Mucosa of rectum (tissue), 2 donors: ENCODE data around the gene DNAJC1.
A peak's percentile ranks its signal among the peaks of the same experiment; 100 is the strongest.
"Not testable (repeated sequence)": the region's sequence is repeated elsewhere in the genome, so short reads cannot be mapped to it uniquely, and the experiment has no call there.

Experiments used
- H3K27ac ChIP-seq, 2 donors: one replicate each; pipeline ENCODE4 v1.7.0; 2013; ENCODE audit warnings: inconsistent platforms in 2 of 2, low read depth in 2 of 2, low read length in 2 of 2
- H3K27me3 ChIP-seq, 2 donors: one replicate each; pipeline ENCODE4 v1.7.0; 2013; ENCODE audit warnings: low read length in 2 of 2; ENCODE audit not compliant: control insufficient read depth in 2 of 2, insufficient read depth in 2 of 2
- H3K36me3 ChIP-seq, 2 donors: one replicate each; pipeline ENCODE4 v1.7.0; 2013; ENCODE audit warnings: low read length in 2 of 2; ENCODE audit not compliant: control insufficient read depth in 2 of 2, insufficient read depth in 2 of 2
- H3K4me1 ChIP-seq, 2 donors: one replicate each; pipeline ENCODE4 v1.7.0; 2013; ENCODE audit warnings: low read length in 2 of 2, mild to moderate bottlenecking in 1 of 2; ENCODE audit not compliant: control insufficient read depth in 2 of 2, insufficient read depth in 2 of 2
- H3K4me3 ChIP-seq, 2 donors: one replicate each; pipeline ENCODE4 v1.7.0; 2013; ENCODE audit warnings: low read length in 2 of 2
- H3K9ac ChIP-seq, 2 donors: one replicate each; pipeline ENCODE4 v1.7.0; 2013; ENCODE audit warnings: low read length in 2 of 2, low read depth in 1 of 2, mild to moderate bottlenecking in 1 of 2
- H3K9me3 ChIP-seq, 2 donors: one replicate each; pipeline ENCODE4 v1.7.0; 2013; ENCODE audit warnings: low read length in 2 of 2; ENCODE audit not compliant: control insufficient read depth in 2 of 2
- donor health status: healthy.
- donor health status: Normal muscosa, but diverticular disease.

DNAJC1 gene

GRCh38 chr10:22027364-22028238 lies 24.1 kb upstream of the DNAJC1 start:
- no peaks in the 10 kb centered on the region for H3K4me1 ChIP-seq
- no peak overlapping the region for H3K9ac ChIP-seq
- no peak overlapping the region for H3K27ac ChIP-seq
- H3K4me3 ChIP-seq: no peak overlapping the region
- H3K27me3 ChIP-seq: no peaks in the 10 kb centered on the region
- peaks cover 0 to 2% of the 10 kb centered on the region in 2 donors for H3K9me3 ChIP-seq
- no peaks in the 10 kb centered on the region for H3K36me3 ChIP-seq

DNA sequence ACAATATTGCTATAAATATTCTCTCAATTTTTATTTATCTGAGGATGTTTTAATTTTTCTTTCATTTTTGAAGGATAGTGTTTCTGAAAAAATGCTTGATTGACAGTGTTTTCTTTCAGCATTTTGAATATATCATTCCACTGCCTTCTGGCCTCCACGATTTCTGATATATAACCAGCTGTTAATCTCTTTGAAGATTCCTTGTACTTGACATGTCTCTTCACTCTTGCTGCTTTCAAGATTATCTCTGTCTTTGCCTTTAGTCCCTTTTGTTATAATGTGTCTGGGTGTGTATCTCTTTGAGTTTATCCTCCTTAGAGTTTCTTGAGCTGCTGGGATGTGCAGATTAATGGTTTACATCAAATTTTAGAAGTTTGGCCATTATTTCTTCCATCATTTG lies 22.8 kb upstream of the DNAJC1 start:
- peaks cover 0 to 2% of the 10 kb centered on the region in 2 donors for H3K9me3 ChIP-seq
- H3K36me3 ChIP-seq: no peaks in the 10 kb centered on the region
- no peak overlapping the region for H3K9ac ChIP-seq
- H3K27me3 ChIP-seq: no peaks in the 10 kb centered on the region
- H3K4me1 ChIP-seq: no peaks in the 10 kb centered on the region
- no peak overlapping the region for H3K27ac ChIP-seq
- H3K4me3 ChIP-seq: no peak overlapping the region

DNA sequence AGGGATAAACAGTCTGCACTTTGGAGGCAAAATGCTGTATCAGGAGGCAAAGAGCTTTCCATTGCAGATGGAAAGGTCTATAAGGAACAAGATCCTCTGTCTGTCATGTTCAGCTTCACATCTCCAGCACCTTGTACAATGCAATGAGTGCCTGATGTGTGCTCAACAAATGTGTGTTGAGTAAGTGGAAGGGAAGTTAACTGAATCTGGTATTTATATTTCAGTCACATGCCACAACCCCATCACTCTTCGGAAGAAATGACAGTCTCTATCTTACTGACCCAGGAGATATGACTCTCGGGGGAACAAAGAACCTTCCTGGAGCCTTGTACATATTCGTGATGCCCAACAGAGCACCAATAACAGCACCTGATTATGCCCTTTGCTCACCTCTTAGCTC lies 20.0 kb upstream of the DNAJC1 start:
- Histone ChIP-seq H3K9ac (no peak overlapping the region), H3K27me3 (no peaks in the 10 kb centered on the region), H3K36me3 (no peaks in the 10 kb centered on the region), H3K4me1 (no peaks in the 10 kb centered on the region), H3K27ac (no peak overlapping the region), H3K9me3 (peaks cover 0 to 1% of the 10 kb centered on the region in 2 donors), H3K4me3 (no peak overlapping the region)

DNA sequence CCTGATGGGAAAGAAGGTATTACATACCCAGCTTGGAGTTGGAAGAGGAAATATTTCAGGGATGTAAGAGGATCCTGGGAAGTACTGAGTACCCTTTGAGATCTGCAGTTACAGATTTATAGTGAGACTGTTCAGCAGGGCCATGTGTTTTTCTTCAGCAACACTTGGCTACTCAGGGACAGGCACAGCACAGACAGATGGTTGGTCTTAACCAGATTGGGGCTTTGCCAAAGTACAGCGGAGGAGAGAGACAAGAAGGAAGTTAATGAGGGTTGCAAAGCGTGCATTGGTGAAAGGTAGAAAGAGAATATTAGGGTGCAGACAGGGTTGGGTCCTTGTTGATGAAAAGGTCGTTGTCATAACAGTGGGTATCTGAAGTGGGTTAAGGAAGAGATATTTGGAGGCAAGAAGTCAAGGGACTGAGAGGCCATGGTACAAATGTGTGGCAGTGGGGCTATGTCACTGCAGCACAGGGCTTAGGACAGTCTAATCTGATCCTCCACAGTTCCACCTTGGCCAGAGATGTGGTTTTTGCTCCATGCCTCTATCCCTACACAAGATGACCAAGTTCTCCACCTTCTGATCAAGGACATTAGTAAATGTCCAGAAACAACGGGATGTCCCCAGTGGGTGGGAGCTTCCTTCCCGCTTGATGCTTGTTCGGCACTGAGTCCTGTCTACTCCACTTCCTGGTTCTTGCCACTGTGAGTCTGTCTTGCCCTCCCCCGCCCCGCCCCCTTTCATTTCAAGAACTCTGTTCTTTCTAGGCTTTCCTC lies 18.9 kb upstream of the DNAJC1 start:
- Histone ChIP-seq H3K27ac (no peak overlapping the region), H3K4me1 (no peaks in the 10 kb centered on the region), H3K9ac (no peak overlapping the region), H3K9me3 (no peaks in the 10 kb centered on the region), H3K4me3 (peak overlapping the region; percentile 24 to 46), H3K27me3 (no peaks in the 10 kb centered on the region), H3K36me3 (no peaks in the 10 kb centered on the region)

DNA sequence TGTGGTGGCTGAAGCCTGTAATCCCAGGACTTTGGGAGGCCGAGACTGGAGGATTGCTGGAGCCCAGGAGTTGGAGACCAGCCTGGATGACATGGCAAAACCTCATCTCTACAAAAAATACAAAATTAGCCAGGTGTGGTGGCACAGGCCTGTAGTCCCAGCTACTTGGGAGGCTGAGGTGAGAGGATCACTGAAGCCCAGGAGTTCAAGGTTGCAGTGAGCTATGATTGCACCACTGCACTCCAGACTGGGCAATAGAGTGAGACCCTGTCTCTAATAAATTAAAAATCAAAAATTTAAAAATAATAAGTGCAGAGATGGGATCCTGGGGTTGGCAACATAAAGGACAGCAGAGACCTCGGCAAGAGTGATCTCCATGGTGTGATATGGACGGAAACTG lies 17.6 kb upstream of the DNAJC1 start:
- H3K27ac ChIP-seq, H3K9me3 ChIP-seq, H3K4me3 ChIP-seq, H3K27me3 ChIP-seq, H3K36me3 ChIP-seq, H3K4me1 ChIP-seq, H3K9ac ChIP-seq: not testable (repeated sequence)

DNA sequence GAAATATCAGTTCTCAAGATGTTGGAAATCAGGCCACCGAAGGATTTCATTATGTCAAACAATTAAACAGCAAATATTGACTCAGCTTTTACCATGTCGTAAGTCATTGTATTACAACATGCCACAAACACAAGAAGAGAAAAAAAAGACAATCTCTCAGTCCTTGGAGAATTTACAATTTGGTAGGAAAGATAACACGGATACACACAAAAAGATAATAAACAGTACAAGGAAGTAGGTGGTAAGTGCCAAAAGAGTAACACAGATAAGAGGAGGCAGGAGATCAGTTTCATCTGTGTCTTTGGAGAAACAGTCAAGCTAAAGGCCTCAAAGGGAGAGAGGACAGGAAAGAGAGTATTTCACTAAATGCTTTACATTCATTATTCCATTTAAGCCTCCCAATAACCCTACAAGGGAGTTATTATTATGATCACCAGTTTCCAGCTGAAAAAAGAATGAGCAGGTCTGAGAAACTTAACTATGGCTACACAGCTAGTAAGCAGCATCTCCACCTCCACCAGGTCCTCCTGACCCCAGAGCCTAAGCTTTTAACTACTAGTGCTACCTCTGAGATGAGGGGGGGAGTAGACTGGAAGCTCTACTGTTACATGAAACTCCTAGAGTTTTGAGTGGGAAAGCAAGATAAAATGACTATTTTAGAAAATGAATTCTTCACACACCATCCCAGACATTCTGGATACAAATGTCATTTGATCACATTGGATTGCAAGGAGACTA lies 13.9 kb upstream of the DNAJC1 start:
- no peaks in the 10 kb centered on the region for H3K9me3 ChIP-seq
- no peaks in the 10 kb centered on the region for H3K4me1 ChIP-seq
- no peaks in the 10 kb centered on the region for H3K27me3 ChIP-seq
- H3K27ac ChIP-seq: no peak overlapping the region
- no peak overlapping the region for H3K4me3 ChIP-seq
- no peaks in the 10 kb centered on the region for H3K36me3 ChIP-seq
- H3K9ac ChIP-seq: no peak overlapping the region

- Histone ChIP-seq H3K27ac (no peak overlapping the region), H3K36me3 (no peaks in the 10 kb centered on the region), H3K9ac (no peak overlapping the region)
Measured at GRCh38 chr10:22016046-22016705, 12.6 kb upstream of the DNAJC1 start.

DNA sequence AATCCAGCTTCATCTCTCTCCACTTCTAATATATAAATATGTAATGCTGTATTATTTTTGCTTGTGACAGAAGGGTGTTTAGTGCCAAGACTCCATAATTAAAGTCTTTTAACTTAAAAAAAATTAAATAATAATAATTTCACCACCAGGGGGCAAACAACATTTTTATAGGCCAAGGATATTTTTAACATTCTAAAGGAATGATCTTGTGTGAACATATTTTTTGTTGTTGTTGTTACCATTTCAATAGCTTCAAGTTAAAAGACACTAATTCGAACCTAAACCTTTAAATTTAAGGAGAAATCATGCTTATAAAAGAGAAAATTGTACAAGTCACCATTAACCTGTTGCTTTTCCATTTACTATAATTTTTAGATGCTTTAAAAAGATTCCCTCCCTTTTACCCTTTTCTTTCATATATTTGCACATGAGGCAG lies 7.5 kb upstream of the DNAJC1 start:
- Histone ChIP-seq H3K27ac (no peak overlapping the region), H3K27me3 (no peaks in the 10 kb centered on the region), H3K4me3 (no peak overlapping the region), H3K36me3 (no peaks in the 10 kb centered on the region), H3K4me1 (peaks cover 0 to 2% of the 10 kb centered on the region in 2 donors), H3K9me3 (no peaks in the 10 kb centered on the region), H3K9ac (no peak overlapping the region)

More at GRCh38 chr10:22016046-22016705, 12.6 kb upstream of the DNAJC1 start:
- H3K4me1 ChIP-seq: no peaks in the 10 kb centered on the region
- H3K9me3 ChIP-seq: no peaks in the 10 kb centered on the region
- H3K4me3 ChIP-seq: no peak overlapping the region
- no peaks in the 10 kb centered on the region for H3K27me3 ChIP-seq

GRCh38 chr10:22010539-22010938 lies 7.0 kb upstream of the DNAJC1 start:
- Histone ChIP-seq H3K36me3 (no peaks in the 10 kb centered on the region), H3K4me1 (peaks cover 0 to 2% of the 10 kb centered on the region in 2 donors), H3K27me3 (no peaks in the 10 kb centered on the region), H3K27ac (no peak overlapping the region), H3K9me3 (no peaks in the 10 kb centered on the region), H3K9ac (no peak overlapping the region), H3K4me3 (no peak overlapping the region)
